ENCODE data around the gene LAMA2.

Gene LAMA2

DNA sequence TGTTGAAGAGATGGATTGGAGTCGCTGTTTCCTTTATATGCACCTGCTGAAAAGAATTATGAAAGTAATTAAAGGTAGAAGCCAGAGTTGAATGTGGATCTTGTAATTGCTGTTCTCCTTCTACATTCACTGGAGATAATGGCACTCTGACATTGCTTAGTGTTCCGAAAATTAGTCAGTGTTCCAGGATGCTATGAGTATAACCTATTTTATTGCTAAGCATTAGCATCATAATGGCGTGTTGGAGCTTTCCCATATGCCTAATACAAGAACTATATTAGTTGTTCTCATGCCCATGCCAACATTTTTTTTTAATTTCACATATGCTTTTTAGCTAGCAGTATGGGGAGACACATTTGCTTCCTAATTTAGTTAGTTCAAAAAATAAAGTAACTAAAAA, 590.6 kb downstream of the LAMA2 start:
- no peaks in the 10 kb centered on the region for H3K9me2 ChIP-seq (replicated peaks; ENCODE audit: insufficient read depth, low read length)
- H3F3A ChIP-seq (ENCODE audit: insufficient read depth, low read length), result no peaks in the 10 kb centered on the region
- H2AFZ ChIP-seq (ENCODE audit: low read length), result no peak overlapping the region
- H3K27ac ChIP-seq (ENCODE audit: low read length), result no peak overlapping the region
- no peak overlapping the region for H3K4me2 ChIP-seq (ENCODE audit: low read depth, low read length)
- no peak overlapping the region for H3K9ac ChIP-seq (ENCODE audit: low read length)
- no peaks in the 10 kb centered on the region for H3K9me3 ChIP-seq (replicated peaks; ENCODE audit: insufficient read depth, low read length)
- no peaks in the 10 kb centered on the region for H3K79me2 ChIP-seq (ENCODE audit: low read length)
- TF ChIP-seq, protein P1, sequence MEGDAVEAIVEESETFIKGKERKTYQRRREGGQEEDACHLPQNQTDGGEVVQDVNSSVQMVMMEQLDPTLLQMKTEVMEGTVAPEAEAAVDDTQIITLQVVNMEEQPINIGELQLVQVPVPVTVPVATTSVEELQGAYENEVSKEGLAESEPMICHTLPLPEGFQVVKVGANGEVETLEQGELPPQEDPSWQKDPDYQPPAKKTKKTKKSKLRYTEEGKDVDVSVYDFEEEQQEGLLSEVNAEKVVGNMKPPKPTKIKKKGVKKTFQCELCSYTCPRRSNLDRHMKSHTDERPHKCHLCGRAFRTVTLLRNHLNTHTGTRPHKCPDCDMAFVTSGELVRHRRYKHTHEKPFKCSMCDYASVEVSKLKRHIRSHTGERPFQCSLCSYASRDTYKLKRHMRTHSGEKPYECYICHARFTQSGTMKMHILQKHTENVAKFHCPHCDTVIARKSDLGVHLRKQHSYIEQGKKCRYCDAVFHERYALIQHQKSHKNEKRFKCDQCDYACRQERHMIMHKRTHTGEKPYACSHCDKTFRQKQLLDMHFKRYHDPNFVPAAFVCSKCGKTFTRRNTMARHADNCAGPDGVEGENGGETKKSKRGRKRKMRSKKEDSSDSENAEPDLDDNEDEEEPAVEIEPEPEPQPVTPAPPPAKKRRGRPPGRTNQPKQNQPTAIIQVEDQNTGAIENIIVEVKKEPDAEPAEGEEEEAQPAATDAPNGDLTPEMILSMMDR (IDR thresholded peaks at IDR 0.05; ENCODE audit: low read length), result no peak
- no peak overlapping the region for H3K4me3 ChIP-seq (ENCODE audit: low read length)
- H3K4me1 ChIP-seq (ENCODE audit: low read length), result no peaks in the 10 kb centered on the region
- no peaks in the 10 kb centered on the region for H3K36me3 ChIP-seq (replicated peaks; ENCODE audit: insufficient read depth, low read length)
- no peaks in the 10 kb centered on the region for H4K20me1 ChIP-seq (ENCODE audit: insufficient read depth, low read length)
- H3K27me3 ChIP-seq (replicated peaks; ENCODE audit: insufficient read depth, low read length), result no peaks in the 10 kb centered on the region
- no peak for DNase-seq

DNA sequence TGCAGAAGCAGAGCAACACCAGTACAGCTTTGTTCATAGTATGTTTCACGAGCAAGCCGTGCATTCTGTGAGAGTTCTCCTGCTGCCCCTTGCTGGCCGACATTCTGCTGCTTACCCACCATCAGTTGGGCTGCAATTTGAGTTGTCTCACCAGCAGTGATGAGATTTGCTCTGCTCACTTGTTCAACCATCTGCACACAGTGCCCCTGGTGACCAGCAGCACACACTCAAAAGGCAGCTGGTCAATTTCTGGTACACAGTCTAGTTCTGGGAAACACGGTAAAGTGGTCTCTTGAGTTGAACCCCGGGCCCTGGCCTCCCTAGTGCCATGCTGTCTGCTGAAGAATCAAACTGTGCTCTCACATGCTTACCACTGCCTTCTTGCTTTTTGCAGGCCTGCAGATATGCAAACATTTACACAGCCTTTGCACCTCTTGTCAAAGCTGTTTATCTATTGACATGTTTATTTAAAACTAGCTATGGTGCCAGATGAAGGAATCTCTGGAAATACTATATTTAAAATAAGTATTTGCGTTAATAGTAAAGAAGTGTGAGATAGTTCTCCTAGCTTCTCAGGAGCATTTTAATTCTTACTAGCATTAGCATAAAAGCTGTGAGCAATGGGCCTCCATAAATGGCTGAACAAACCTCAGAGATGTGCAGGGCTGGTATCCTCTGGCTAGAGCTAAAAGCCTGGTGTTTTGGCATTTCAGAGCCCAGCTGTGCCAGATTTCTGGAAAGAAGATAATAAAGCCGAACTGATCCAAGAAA, 592.7 kb downstream of the LAMA2 start:
- Histone ChIP-seq H3K4me3 (ENCODE audit: low read length) (no peak overlapping the region), H3K9me2 (replicated peaks; ENCODE audit: insufficient read depth, low read length) (no peaks in the 10 kb centered on the region), H3K27ac (ENCODE audit: low read length) (no peak overlapping the region), H2AFZ (ENCODE audit: low read length) (no peak overlapping the region), H4K20me1 (ENCODE audit: insufficient read depth, low read length) (no peaks in the 10 kb centered on the region), H3K9me3 (replicated peaks; ENCODE audit: insufficient read depth, low read length) (no peaks in the 10 kb centered on the region), H3K4me1 (ENCODE audit: low read length) (no peaks in the 10 kb centered on the region), H3K79me2 (ENCODE audit: low read length) (no peaks in the 10 kb centered on the region), H3K4me2 (ENCODE audit: low read depth, low read length) (no peak overlapping the region), H3K36me3 (replicated peaks; ENCODE audit: insufficient read depth, low read length) (no peaks in the 10 kb centered on the region), H3K27me3 (replicated peaks; ENCODE audit: insufficient read depth, low read length) (no peaks in the 10 kb centered on the region), H3F3A (ENCODE audit: insufficient read depth, low read length) (no peaks in the 10 kb centered on the region), H3K9ac (ENCODE audit: low read length) (no peak overlapping the region)
- TF ChIP-seq EZH2 (optimal IDR thresholded peaks at IDR 0.05; ENCODE audit: low read depth, low read length), result no peak
- TF ChIP-seq EZH2phosphoT487 (IDR thresholded peaks at IDR 0.05; ENCODE audit: low read length), result no peak
- TF ChIP-seq, protein P1 (IDR thresholded peaks at IDR 0.05; ENCODE audit: low read length), result no peak
- no peak for DNase-seq

DNA sequence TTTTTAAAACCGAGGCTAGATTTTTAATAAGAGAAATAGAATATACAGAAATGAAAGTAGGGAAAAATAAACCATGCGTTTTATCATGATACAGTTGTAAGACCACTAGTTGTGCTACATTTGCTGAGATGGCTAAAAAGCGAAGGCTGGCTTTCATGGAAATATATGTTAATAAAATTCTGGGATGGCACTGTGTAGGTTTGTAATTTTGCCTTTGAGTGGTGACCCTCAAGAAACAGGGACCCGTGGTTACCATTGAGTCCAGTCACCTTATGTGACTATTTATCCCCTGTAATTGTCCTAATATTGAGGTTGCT, 593.3 kb downstream of the LAMA2 start:
- H3K36me3 ChIP-seq (replicated peaks; ENCODE audit: insufficient read depth, low read length), result no peaks in the 10 kb centered on the region
- H3K79me2 ChIP-seq (ENCODE audit: low read length), result no peaks in the 10 kb centered on the region
- no peaks in the 10 kb centered on the region for H3K4me1 ChIP-seq (ENCODE audit: low read length)
- DNase-seq, result no peak
- H3K4me2 ChIP-seq (ENCODE audit: low read depth, low read length), result no peak overlapping the region
- H3K27me3 ChIP-seq (replicated peaks; ENCODE audit: insufficient read depth, low read length), result no peaks in the 10 kb centered on the region
- no peaks in the 10 kb centered on the region for H3K9me2 ChIP-seq (replicated peaks; ENCODE audit: insufficient read depth, low read length)
- no peak overlapping the region for H3K27ac ChIP-seq (ENCODE audit: low read length)
- TF ChIP-seq, protein P1 (IDR thresholded peaks at IDR 0.05; ENCODE audit: low read length), result no peak
- TF ChIP-seq EZH2phosphoT487 (IDR thresholded peaks at IDR 0.05; ENCODE audit: low read length), result no peak
- TF ChIP-seq EZH2 (optimal IDR thresholded peaks at IDR 0.05; ENCODE audit: low read depth, low read length), result no peak
- no peak overlapping the region for H3K4me3 ChIP-seq (ENCODE audit: low read length)
- no peaks in the 10 kb centered on the region for H4K20me1 ChIP-seq (ENCODE audit: insufficient read depth, low read length)
- H3F3A ChIP-seq (ENCODE audit: insufficient read depth, low read length), result no peaks in the 10 kb centered on the region
- no peaks in the 10 kb centered on the region for H3K9me3 ChIP-seq (replicated peaks; ENCODE audit: insufficient read depth, low read length)
- H3K9ac ChIP-seq (ENCODE audit: low read length), result no peak overlapping the region
- H2AFZ ChIP-seq (ENCODE audit: low read length), result no peak overlapping the region
